Sigmoid colon (tissue), 7 donors: Measurements from ENCODE around the gene FSTL4. TPM values are rescaled to one million over a fixed set of nuclear protein-coding genes. Genes with fewer than 3 reads are reported as not detected.

Experiments used
- DNase-seq: peaks from one replicate; pipeline ENCODE4 v3.0.0-alpha.2; 2019
- H3K27ac ChIP-seq, 4 donors: fragments of 200-600 bp; sonication (generic); one replicate each; pipeline ENCODE4 v1.5.1; 2016 to 2019; ENCODE audit warnings: mild to moderate bottlenecking in 1 of 4
- H3K27me3 ChIP-seq, 3 donors: fragments of 200-600 bp; sonication (generic); one replicate each; pipeline ENCODE4 v1.5.1; 2019; ENCODE audit warnings: mild to moderate bottlenecking in 1 of 3
- H3K36me3 ChIP-seq, 4 donors: fragments of 200-600 bp; sonication (generic); one replicate each; pipeline ENCODE4 v1.5.1; 2016 to 2019
- H3K4me1 ChIP-seq, 4 donors: fragments of 200-600 bp; sonication (generic); one replicate each; pipeline ENCODE4 v1.5.1; 2017 to 2019
- H3K4me3 ChIP-seq, 4 donors: fragments of 200-600 bp; sonication (generic); one replicate each; pipeline ENCODE4 v1.5.1; 2017 to 2019; ENCODE audit warnings: mild to moderate bottlenecking in 2 of 4, moderate library complexity in 1 of 4
- H3K9me3 ChIP-seq, 4 donors: fragments of 200-600 bp in 3 of 4; sonication (generic) in 3 of 4; one replicate each; pipeline versions ENCODE4 v1.5.1 to v1.6.1; 2013 to 2019
- EP300 ChIP-seq, 4 donors: sonication (generic); formaldehyde crosslinking; IDR thresholded peaks; one replicate each; pipeline ENCODE4 v1.6.1; 2017; ENCODE audit warnings: antibody characterized with exemption in 4 of 4
- POLR2A ChIP-seq, 2 donors: fragments of 450-650 bp; IDR thresholded peaks; one replicate each; pipeline ENCODE4 v1.6.1; 2016; ENCODE audit warnings: antibody characterized with exemption in 2 of 2, mild to moderate bottlenecking in 2 of 2, moderate library complexity in 2 of 2
- POLR2AphosphoS5 ChIP-seq, 4 donors: sonication (generic); formaldehyde crosslinking; IDR thresholded peaks; one replicate each; pipeline ENCODE4 v1.6.1; 2017; ENCODE audit warnings: antibody characterized with exemption in 4 of 4
- WGBS, 2 donors: extraction: QIAGEN DNeasy Blood & Tissue Kit; methylation state at CpG; one replicate each; pipeline ENCODE4 v1.1.7; 2013; 5-methylcytosine and 5-hydroxymethylcytosine counted together
- intact Hi-C: fragments of 100-400 bp; cut with DNase I; formaldehyde crosslinking; loops from one replicate; pipeline ENCODE4 v1.15.1; 2023
- polyA plus RNA-seq, 3 donors: library from polyadenylated mRNA; stranded (reverse); fragments of 200-250 nt; gene quantifications; one replicate each; pipeline ENCODE4 v1.2.3, GENCODE V29; 2013
- total RNA-seq, 4 donors: library from RNA; depleted of rRNA; stranded (reverse); fragments of >200 nt; gene quantifications; one replicate each; pipeline ENCODE4 v1.1.0, GENCODE V29; 2016
- TF ChIP-seq, protein P1 (sequence below), 4 experiments: fragments of 450-650 bp in 3 of 4; fragments of 200-600 bp in 1 of 4; IDR thresholded peaks; one replicate each; pipeline ENCODE4 v1.5.1; 2016 to 2019; ENCODE audit warnings: antibody characterized with exemption in 4 of 4, mild to moderate bottlenecking in 3 of 4, moderate library complexity in 2 of 4
- donor health status: healthy with polysubstance abuse.
- donor health status: Bipolar disorder and iron deficiency.
- donor health status: healthy.

The FSTL4 gene
- total and polyA plus RNA-seq, 7 donors: 0.23 to 0.45 (median 0.28) TPM; not detected in 4

DNA sequence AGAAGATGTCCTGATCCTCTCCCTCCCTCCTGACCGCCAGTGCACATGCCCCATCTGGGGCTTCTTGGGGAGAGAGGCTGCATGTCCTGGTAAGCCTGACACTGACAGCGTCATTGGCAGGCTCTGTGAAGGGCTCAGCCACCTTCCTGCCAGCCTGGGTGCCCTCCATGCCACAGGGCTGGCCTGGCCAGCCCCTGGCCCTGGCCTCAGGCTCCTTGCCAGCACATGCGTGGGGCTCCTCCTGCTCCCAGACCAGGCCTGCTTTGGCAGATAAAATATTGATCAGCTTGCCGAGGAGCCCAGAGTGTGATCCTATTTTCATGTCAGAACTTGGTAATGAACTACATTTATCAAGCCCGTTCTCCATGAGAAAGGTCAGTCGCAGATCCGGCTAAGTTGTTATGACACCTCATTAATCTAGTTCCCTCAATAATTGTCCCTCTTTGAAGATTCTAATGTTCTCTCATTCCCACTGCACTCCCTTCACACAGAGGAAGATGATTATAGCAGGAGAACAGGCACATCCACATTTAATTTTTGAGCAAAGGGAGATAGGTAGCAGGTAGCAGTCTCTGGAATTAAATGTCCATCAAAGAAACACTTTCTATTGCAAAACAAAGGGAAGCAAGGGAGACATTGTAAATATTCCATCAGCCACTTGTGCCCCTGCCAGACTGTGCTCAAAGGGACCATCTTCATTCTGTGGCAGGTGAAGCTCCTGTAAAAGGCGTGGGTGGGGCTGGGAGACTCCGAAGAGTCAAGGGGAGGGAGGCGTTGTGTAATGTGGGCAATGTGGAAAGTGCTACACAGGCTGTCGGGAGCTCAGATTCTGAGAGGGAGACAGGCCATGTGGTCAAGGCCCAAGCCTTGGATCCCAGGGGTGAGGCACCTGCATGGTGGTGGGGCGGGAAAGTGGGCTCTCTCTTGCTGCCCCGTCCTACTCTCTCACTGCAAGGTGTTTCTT is 288.6 kb downstream of the FSTL4 start:
- TF ChIP-seq POLR2A (IDR thresholded peaks at IDR 0.05) (no peak), EP300 (IDR thresholded peaks at IDR 0.05) (no peak), POLR2AphosphoS5 (IDR thresholded peaks at IDR 0.05) (no peak)
- TF ChIP-seq, protein P1, sequence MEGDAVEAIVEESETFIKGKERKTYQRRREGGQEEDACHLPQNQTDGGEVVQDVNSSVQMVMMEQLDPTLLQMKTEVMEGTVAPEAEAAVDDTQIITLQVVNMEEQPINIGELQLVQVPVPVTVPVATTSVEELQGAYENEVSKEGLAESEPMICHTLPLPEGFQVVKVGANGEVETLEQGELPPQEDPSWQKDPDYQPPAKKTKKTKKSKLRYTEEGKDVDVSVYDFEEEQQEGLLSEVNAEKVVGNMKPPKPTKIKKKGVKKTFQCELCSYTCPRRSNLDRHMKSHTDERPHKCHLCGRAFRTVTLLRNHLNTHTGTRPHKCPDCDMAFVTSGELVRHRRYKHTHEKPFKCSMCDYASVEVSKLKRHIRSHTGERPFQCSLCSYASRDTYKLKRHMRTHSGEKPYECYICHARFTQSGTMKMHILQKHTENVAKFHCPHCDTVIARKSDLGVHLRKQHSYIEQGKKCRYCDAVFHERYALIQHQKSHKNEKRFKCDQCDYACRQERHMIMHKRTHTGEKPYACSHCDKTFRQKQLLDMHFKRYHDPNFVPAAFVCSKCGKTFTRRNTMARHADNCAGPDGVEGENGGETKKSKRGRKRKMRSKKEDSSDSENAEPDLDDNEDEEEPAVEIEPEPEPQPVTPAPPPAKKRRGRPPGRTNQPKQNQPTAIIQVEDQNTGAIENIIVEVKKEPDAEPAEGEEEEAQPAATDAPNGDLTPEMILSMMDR (IDR thresholded peaks at IDR 0.05): no peak
- WGBS, 2 donors: 71 to 84% methylated on average over 13 of the region's 13 CpGs
- Histone ChIP-seq H3K4me1 (no peaks in the 10 kb centered on the region), H3K27ac (no peak overlapping the region), H3K36me3 (no peaks in the 10 kb centered on the region), H3K4me3 (no peak overlapping the region), H3K9me3 (no peaks in the 10 kb centered on the region), H3K27me3 (no peaks in the 10 kb centered on the region)
- DNase-seq: no peak
- intact Hi-C loops: no loop called here

DNA sequence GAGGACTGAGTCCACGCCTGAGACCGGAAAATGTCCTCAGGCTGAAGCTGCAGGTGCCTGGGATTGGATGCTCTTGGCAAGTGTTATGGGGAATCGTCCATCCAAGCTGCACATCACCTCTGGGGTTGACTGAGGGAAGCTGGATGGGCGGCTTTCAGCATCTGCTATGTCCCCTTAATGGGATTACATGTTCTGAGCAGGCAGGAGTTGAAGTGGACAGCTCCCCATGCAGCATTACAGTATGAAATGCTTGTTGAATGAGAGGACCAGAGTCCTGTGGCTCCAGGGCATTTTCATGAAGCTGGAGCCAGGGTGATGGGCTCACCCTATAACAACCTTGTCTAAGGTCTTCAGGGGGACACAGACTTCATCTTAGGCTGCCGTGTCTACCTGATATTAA is 289.6 kb downstream of the FSTL4 start:
- intact Hi-C loops: no loop called here
- no peak overlapping the region for H3K27ac ChIP-seq
- no peaks in the 10 kb centered on the region for H3K4me1 ChIP-seq
- no peak for DNase-seq
- H3K4me3 ChIP-seq: no peak overlapping the region
- no peaks in the 10 kb centered on the region for H3K9me3 ChIP-seq
- no peaks in the 10 kb centered on the region for H3K27me3 ChIP-seq
- H3K36me3 ChIP-seq: no peaks in the 10 kb centered on the region
- TF ChIP-seq POLR2AphosphoS5 (IDR thresholded peaks at IDR 0.05) (no peak), EP300 (IDR thresholded peaks at IDR 0.05) (no peak), POLR2A (IDR thresholded peaks at IDR 0.05) (no peak)
- TF ChIP-seq, protein P1 (IDR thresholded peaks at IDR 0.05): no peak
- WGBS, 2 donors: 89 to 93% methylated on average over 5 of the region's 5 CpGs

DNA sequence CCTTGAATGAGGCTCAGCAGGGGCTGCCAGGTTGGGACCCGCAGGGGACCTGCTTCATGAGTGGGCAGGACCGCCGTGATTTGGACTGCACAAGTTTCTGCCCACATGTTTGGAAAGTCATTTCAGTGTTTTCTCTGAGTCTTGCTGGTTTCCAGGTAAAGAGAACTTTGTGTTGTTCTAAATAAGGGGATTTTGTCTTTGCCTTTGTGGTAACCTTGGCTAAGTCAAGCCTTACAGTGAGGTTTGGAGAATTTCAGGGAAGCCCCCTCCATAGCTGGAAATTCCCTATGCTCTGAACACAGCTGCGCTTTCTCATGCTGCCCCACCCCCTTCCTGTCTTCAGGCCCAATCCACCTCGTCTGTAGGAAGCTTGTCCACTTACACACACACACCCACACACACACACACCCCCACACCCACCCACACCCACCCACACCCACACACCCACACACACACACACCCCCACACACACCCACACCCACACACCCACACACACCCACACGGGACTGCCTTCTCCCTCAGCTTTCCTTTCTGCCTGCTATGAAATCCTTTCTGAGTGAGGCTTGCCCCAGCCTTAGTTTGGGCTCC is 290.4 kb downstream of the FSTL4 start:
- H3K27me3 ChIP-seq: no peaks in the 10 kb centered on the region
- no peak for DNase-seq
- TF ChIP-seq EP300 (IDR thresholded peaks at IDR 0.05) (no peak), POLR2A (IDR thresholded peaks at IDR 0.05) (no peak), POLR2AphosphoS5 (IDR thresholded peaks at IDR 0.05) (no peak)
- TF ChIP-seq, protein P1 (IDR thresholded peaks at IDR 0.05): no peak
- no peak overlapping the region for H3K27ac ChIP-seq
- no peaks in the 10 kb centered on the region for H3K4me1 ChIP-seq
- intact Hi-C loops: no loop called here
- H3K9me3 ChIP-seq: no peaks in the 10 kb centered on the region
- H3K36me3 ChIP-seq: no peaks in the 10 kb centered on the region
- H3K4me3 ChIP-seq: no peak overlapping the region
- WGBS, 2 donors: 51 to 53% methylated on average over 6 of the region's 6 CpGs

DNA sequence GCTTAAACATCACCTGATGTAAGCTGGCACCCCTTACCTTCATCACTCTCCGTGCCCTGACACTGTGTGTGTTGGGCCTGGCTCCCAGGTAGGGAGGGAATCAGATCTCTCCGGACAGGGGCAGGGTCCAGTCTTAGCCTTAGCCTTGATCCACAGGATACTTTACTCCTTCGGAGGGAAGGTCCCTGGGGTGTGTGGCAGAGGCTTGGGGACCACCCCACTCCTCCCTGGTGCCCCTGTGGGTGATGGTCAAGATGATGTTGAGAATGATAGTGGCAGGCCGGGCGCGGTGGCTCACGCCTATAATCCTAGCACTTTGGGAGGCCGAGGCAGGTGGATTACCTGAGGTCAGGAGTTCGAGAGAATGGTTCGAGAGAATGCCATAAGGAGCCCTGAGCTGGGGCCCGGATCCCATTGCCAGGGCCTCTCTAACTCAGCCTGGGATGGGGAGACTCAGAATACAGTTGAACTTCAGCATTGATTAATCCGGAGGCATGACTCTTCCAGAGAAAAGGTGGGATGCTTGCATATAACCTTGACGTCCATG is 291.0 kb downstream of the FSTL4 start:
- intact Hi-C loops: no loop called here
- TF ChIP-seq POLR2AphosphoS5 (IDR thresholded peaks at IDR 0.05): no peak
- H3K36me3 ChIP-seq: no peaks in the 10 kb centered on the region
- H3K9me3 ChIP-seq: no peaks in the 10 kb centered on the region
- H3K4me3 ChIP-seq: no peak overlapping the region
- H3K4me1 ChIP-seq: no peaks in the 10 kb centered on the region
- no peak for DNase-seq
- H3K27me3 ChIP-seq: no peaks in the 10 kb centered on the region
- WGBS, 2 donors: 86 to 88% methylated on average over 13 of the region's 13 CpGs
- H3K27ac ChIP-seq: no peak overlapping the region

DNA sequence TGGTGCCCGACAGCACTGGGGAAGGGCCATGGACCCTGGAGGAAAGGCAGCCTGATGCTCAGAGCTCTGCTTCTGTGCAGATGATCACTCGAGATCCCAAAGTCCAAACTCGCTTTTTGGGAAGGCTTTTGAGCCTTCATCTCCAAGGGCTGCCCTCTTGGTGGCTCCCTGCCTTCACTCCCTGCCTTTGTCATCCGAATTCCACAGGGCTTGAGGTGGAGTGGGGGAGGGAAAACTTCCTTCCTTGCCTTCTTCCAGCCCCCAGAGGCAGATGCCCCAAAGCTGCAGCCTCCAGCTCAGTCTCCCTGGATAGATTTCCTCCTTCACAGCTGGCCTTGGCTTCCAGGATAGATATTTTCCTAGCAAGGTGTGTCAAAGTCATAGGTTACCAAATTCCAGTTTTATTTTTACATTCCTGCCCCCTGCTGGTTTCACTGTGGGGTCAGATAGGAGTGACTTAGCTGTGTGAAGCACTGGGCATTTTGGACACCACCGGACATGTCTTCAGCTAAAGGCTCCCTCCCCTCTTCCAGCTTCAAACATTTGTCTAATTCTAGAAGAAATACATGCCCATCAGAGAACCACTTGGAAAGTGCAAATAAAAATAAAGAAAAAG is 292.3 kb downstream of the FSTL4 start:
- TF ChIP-seq POLR2A (IDR thresholded peaks at IDR 0.05) (no peak), EP300 (IDR thresholded peaks at IDR 0.05) (no peak), POLR2AphosphoS5 (IDR thresholded peaks at IDR 0.05) (no peak)
- TF ChIP-seq, protein P1 (IDR thresholded peaks at IDR 0.05): no peak
- Histone ChIP-seq H3K27me3 (no peaks in the 10 kb centered on the region), H3K36me3 (no peaks in the 10 kb centered on the region), H3K4me3 (no peak overlapping the region), H3K4me1 (no peaks in the 10 kb centered on the region), H3K9me3 (no peaks in the 10 kb centered on the region), H3K27ac (no peak overlapping the region)
- WGBS, 2 donors: 73 to 85% methylated on average over 5 of the region's 5 CpGs
- no peak for DNase-seq
- intact Hi-C loops: no loop called here
